Coronary artery (tissue), 2 donors: ENCODE results near the gene MFN2.

ENCODE experiments used
- DNase-seq: peaks from one replicate; pipeline ENCODE4 v3.0.0-alpha.2; 2017; ENCODE audit warnings: low spot score
- H3K27ac ChIP-seq, 2 donors: fragments of 200-600 bp; sonication (generic); one replicate each; pipeline ENCODE4 v1.5.1; 2016 to 2019
- H3K4me3 ChIP-seq: fragments of 200-600 bp; sonication (generic); 2 replicates; pipeline ENCODE4 v1.5.1; 2016; ENCODE audit warnings: mild to moderate bottlenecking, moderate library complexity
- CTCF ChIP-seq: fragments of 200-600 bp; sonication (generic); IDR thresholded peaks from one replicate; pipeline ENCODE4 v1.5.1; 2019; ENCODE audit warnings: antibody characterized with exemption

Gene MFN2

DNA sequence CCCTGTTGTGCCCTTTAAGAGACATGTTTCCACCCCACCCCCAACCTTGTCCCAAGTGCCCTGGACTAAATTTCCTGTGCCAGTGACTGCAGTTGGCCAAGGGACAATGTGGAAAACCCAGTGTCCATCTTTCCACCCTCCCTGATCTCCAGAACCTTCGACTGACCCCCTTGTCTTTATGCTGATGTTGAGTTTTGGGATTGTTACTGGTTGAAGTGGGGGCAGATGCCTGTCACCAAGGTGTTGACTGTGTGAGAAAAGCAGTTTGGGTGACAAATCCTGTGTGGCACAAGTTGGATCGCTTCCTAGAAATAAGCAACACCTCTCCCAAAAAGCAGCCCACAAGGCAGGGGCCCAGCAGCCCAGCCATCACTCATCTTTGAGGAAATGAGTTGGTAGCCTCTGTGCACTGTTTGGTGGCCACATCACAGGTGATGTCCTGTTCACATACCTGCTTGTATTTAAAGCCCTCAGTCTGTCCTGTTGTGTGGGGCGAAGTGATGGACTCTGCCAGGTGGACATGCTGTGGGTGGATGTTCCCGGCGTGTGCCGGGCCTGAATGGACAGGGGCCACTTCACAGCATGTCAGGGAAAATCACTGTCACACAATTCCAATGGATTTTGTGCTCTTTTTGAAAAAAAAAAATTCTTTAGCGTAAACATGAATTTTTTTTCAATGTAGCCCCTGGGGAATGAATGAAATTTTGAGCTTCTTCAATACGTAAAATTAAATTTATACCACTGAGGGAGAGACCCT, 32.5 kb downstream of the MFN2 start:
- H3K4me3 ChIP-seq = no peak overlapping the region
- DNase-seq = no peak
- H3K27ac ChIP-seq = no peak overlapping the region
- no peak for TF ChIP-seq CTCF

DNA sequence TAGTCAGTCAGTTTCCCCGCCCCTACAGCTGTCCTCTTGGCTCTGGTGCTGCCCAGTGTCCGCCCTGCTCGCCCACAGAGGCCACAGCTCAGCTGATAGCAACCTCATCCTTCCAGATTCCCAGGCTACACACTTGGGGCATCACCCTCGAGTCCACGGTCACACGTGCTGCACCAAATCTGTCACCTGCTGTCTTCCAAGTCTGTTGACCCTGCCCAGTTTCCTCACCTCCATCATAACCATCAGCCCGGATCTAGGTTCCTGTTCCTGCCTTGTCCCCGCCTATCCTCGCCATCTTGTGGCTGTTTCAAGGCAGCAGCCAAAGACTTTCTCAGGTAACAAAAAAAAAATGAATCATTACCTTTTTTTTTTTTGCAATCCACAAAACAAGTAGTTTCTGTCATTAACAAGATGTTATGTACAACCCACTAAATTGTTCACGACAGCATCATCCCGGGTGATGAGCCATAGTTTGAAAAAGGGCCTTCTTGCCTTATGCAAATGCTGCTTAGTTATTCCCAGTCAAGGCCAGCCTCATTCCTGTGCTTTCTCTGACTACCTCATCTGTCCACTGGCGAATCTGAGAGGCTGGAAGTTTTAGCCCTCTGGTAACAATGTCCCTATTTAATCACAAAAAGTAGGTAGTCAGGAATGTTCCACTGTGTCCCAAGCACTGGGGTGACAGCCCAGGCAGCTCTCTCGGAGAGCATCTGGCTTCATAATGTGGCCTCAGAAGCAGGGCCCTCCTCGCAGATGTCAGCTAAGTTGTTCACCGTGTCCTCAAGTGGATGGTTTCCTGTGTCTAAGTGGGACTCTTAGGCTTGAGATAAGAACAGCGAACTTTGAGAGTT, 34.1 kb downstream of the MFN2 start:
- DNase-seq = no peak
- TF ChIP-seq CTCF = no peak
- Histone ChIP-seq H3K27ac (no peak overlapping the region), H3K4me3 (no peak overlapping the region)

GRCh38 chr1:12015001-12015491, 34.8 kb downstream of the MFN2 start:
- Histone ChIP-seq H3K27ac (no peak overlapping the region), H3K4me3 (no peak overlapping the region)
- TF ChIP-seq CTCF = no peak
- DNase-seq = no peak

- DNase-seq = no peak
- Histone ChIP-seq H3K4me3 (no peak overlapping the region), H3K27ac (no peak overlapping the region)
- TF ChIP-seq CTCF = no peak
Measured at GRCh38 chr1:12015499-12015898, 35.3 kb downstream of the MFN2 start.

GRCh38 chr1:12016182-12016581, 35.9 kb downstream of the MFN2 start:
- H3K27ac ChIP-seq = no peak overlapping the region
- TF ChIP-seq CTCF = no peak
- H3K4me3 ChIP-seq = no peak overlapping the region
- no peak for DNase-seq

- H3K4me3 ChIP-seq = peak overlapping the region; percentile 90
- H3K27ac ChIP-seq = peak overlapping the region; percentile 6 to 84
- TF ChIP-seq CTCF = no peak
- DNase-seq = no peak
Measured at GRCh38 chr1:12019858-12020509, 39.7 kb downstream of the MFN2 start.
